Breast epithelium (tissue), 3 donors: ENCODE results near the gene RDX.

Experiments used
- CTCF ChIP-seq, 3 donors: fragments of 450-650 bp; IDR thresholded peaks; one replicate each; pipeline ENCODE4 v1.5.1; 2016 to 2017; ENCODE audit warnings: antibody characterized with exemption in 3 of 3, mild to moderate bottlenecking in 3 of 3, moderate library complexity in 3 of 3
- POLR2A ChIP-seq: fragments of 450-650 bp; IDR thresholded peaks from one replicate; pipeline ENCODE4 v1.6.1; 2016; ENCODE audit warnings: antibody characterized with exemption, mild to moderate bottlenecking, moderate library complexity

GRCh38 chr11:110217936-110218335 is 78.5 kb downstream of the RDX start:
- TF ChIP-seq CTCF (IDR thresholded peaks at IDR 0.05): no peak
- TF ChIP-seq POLR2A: no peak
